Panc1 (cell line): Measurements from ENCODE around the gene NFYC. TPM values are rescaled to one million over a fixed set of nuclear protein-coding genes. Genes with fewer than 3 reads are reported as not detected.
"Not testable (repeated sequence)": the region's sequence is repeated elsewhere in the genome, so short reads cannot be mapped to it uniquely, and the experiment has no call there.

Source experiments
- ATAC-seq: fragments of 200-7000 bp; cut with Tn5 transposase; 2 replicates; pipeline ENCODE4 v1.9.1; 2020; ENCODE audit warnings: mild to moderate bottlenecking, moderate library complexity
- BruUV-seq: library from RNA; stranded (reverse); fragments of 400-500 nt; replicated peaks from 2 replicates; lab custom pipeline; 2021; lab: Mats Ljungman, UMichigan
- CTCF ChIA-PET: fragments of 300-600 bp; sonication (Branson Sonifier 250); formaldehyde crosslinking; loops from one replicate; lab custom pipeline; 2022; ENCODE audit warnings: antibody characterized with exemption; lab: Charles Lee
- POLR2A ChIA-PET: fragments of 300-600 bp; sonication (Branson Sonifier 250); formaldehyde crosslinking; loops from one replicate; lab custom pipeline; 2022; ENCODE audit warnings: antibody characterized with exemption; lab: Charles Lee
- DNase-seq: peaks from one replicate; pipeline ENCODE4 v3.0.0-alpha.2; 2010; ENCODE audit warnings: low read depth, low spot score
- H3K27ac ChIP-seq: 2 replicates; pipeline ENCODE4 v1.5.1; 2011; ENCODE audit warnings: mild to moderate bottlenecking, low read length, inconsistent platforms
- H3K27me3 ChIP-seq: fragments of 200-500 bp; sonication (Bioruptor generic); 2 replicates; pipeline ENCODE4 v1.6.0; 2014; ENCODE audit warnings: low read length, inconsistent platforms; ENCODE audit not compliant: control insufficient read depth, insufficient read depth
- H3K36me3 ChIP-seq: fragments of 200-500 bp; sonication (Bioruptor generic); 2 replicates; pipeline ENCODE4 v1.5.1; 2014; ENCODE audit warnings: inconsistent platforms, mild to moderate bottlenecking, low read length, moderate library complexity; ENCODE audit not compliant: control insufficient read depth, insufficient read depth
- H3K4me1 ChIP-seq: 2 replicates; pipeline ENCODE4 v1.5.1; 2011; ENCODE audit warnings: inconsistent platforms, mild to moderate bottlenecking, low read length, moderate library complexity; ENCODE audit not compliant: control insufficient read depth, insufficient read depth
- H3K4me3 ChIP-seq, 2 experiments: 2 replicates each; pipeline ENCODE4 v1.5.1; 2011 to 2012; ENCODE audit warnings: low read depth in 2 of 2, low read length in 2 of 2, mild to moderate bottlenecking in 2 of 2, inconsistent platforms in 1 of 2, moderate library complexity in 1 of 2
- H3K9me3 ChIP-seq: fragments of 200-500 bp; sonication (Bioruptor generic); 2 replicates; pipeline ENCODE4 v1.5.1; 2014; ENCODE audit warnings: low read depth, mild to moderate bottlenecking, inconsistent platforms, low read length, moderate library complexity; ENCODE audit not compliant: control insufficient read depth, insufficient read depth
- POLR2AphosphoS5 ChIP-seq: IDR thresholded peaks from 2 replicates; pipeline ENCODE4 v1.6.1; 2012; ENCODE audit warnings: mild to moderate bottlenecking, low read depth, low read length, moderate library complexity
- SIN3A ChIP-seq: IDR thresholded peaks from 2 replicates; pipeline ENCODE4 v1.6.1; 2012; ENCODE audit warnings: low read depth, mild to moderate bottlenecking, low read length, moderate library complexity, borderline replicate concordance; ENCODE audit not compliant: insufficient read depth
- TCF7L2 ChIP-seq: IDR thresholded peaks from 2 replicates; pipeline ENCODE4 v1.6.1; 2011; ENCODE audit warnings: mild to moderate bottlenecking, low read depth, low read length, inconsistent platforms
- in situ Hi-C: cut with HindIII; loops from 2 replicates; pipeline ENCODE4 v1.10.0; 2016; ENCODE audit warnings: low sequenced_read_pairs, low pct_unique_long_range_greater_than_20kb
- intact Hi-C: fragments of 100-400 bp; cut with micrococcal nuclease; formaldehyde crosslinking; loops from one replicate; pipeline ENCODE4 v1.10.0; 2022; ENCODE audit not compliant: unreplicated experiment
- total RNA-seq: library from RNA; stranded (reverse); gene quantifications from one replicate; pipeline ENCODE4 v1.2.1, GENCODE V29; 2021; ENCODE audit not compliant: unreplicated experiment
- TF ChIP-seq, protein P1 (sequence below): fragments of 450-650 bp; IDR thresholded peaks from 2 replicates; pipeline ENCODE4 v1.5.1; 2017; ENCODE audit warnings: mild to moderate bottlenecking
- TF ChIP-seq, protein P2 (sequence below), 2 experiments: IDR thresholded peaks; 2 replicates each; pipeline ENCODE4 v1.6.1; 2011 to 2012; ENCODE audit warnings: low read depth in 2 of 2, control low read depth in 1 of 2, low read length in 1 of 2, mild to moderate bottlenecking in 1 of 2, moderate library complexity in 1 of 2; ENCODE audit not compliant: insufficient read depth in 1 of 2

Gene NFYC
- total RNA-seq, 1 experiment from 2014 or later = 81.9 TPM

DNA sequence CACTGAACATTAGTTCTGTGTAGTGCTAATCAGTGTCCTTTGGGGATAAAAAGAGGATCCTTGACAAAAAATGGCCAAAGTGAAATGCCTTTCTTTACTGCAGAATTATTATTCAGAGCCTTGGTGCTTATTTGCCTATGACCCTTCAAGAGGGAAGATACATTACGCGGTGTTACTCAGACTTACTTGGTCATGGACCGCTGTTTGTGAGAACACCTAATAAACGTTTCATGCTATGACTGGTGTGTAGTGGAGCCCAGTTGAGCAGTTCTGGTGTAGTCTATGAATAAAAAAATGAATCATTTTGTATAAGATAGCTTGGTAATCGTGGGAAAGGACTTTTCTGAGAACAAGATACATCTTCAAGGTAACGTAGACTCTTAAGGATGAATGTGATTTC, 8.3 kb downstream of the NFYC start:
- intact Hi-C loops (no loop called here), in situ Hi-C loops (no loop called here)
- ChIA-PET CTCF (no interaction called here), POLR2A (interaction anchor here (0.7 kb wide), 1 partner anchor 8 kb away, joined by 3 read pairs; the partner anchor contains the start of gene NFYC)
- Histone ChIP-seq H3K27ac (no peak overlapping the region), H3K4me1 (peaks cover 19% of the 10 kb centered on the region), H3K9me3 (no peaks in the 10 kb centered on the region), H3K27me3 (no peaks in the 10 kb centered on the region), H3K4me3 (no peak overlapping the region), H3K36me3 (no peaks in the 10 kb centered on the region)
- no TSS peak for BruUV-seq
- TF ChIP-seq, protein P1, sequence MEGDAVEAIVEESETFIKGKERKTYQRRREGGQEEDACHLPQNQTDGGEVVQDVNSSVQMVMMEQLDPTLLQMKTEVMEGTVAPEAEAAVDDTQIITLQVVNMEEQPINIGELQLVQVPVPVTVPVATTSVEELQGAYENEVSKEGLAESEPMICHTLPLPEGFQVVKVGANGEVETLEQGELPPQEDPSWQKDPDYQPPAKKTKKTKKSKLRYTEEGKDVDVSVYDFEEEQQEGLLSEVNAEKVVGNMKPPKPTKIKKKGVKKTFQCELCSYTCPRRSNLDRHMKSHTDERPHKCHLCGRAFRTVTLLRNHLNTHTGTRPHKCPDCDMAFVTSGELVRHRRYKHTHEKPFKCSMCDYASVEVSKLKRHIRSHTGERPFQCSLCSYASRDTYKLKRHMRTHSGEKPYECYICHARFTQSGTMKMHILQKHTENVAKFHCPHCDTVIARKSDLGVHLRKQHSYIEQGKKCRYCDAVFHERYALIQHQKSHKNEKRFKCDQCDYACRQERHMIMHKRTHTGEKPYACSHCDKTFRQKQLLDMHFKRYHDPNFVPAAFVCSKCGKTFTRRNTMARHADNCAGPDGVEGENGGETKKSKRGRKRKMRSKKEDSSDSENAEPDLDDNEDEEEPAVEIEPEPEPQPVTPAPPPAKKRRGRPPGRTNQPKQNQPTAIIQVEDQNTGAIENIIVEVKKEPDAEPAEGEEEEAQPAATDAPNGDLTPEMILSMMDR = no peak
- TF ChIP-seq SIN3A = no peak
- no peak for TF ChIP-seq TCF7L2
- DNase-seq = no peak
- no peak for ATAC-seq

DNA sequence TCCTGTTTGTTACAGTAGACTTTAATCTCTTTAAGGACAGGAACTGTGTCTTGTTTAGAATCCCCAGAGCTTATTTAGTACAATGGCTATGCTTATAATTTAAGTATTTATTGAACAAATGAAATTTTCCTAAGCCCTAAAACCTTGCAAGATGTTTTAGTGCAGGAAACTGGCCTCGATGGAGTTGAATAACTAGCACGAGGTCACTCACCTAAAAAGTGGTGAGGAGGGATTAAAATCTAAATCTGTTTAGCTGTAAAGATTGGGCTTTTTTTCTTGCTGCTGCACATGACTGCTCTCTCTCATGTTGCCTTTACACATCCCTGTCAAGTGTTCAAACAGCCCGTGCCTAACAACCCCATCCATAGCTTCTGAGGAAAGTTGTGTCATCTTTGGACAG, 10.2 kb downstream of the NFYC start:
- intact Hi-C loops (no loop called here), in situ Hi-C loops (no loop called here)
- ChIA-PET CTCF (no interaction called here), POLR2A (no interaction called here)
- no peak for ATAC-seq
- no peaks in the 10 kb centered on the region for H3K36me3 ChIP-seq
- TF ChIP-seq SIN3A = no peak
- DNase-seq = no peak
- no TSS peak for BruUV-seq
- H3K4me1 ChIP-seq = peaks cover 18% of the 10 kb centered on the region
- no peaks in the 10 kb centered on the region for H3K27me3 ChIP-seq
- no peak overlapping the region for H3K27ac ChIP-seq
- H3K4me3 ChIP-seq = no peak overlapping the region
- H3K9me3 ChIP-seq = no peaks in the 10 kb centered on the region

DNA sequence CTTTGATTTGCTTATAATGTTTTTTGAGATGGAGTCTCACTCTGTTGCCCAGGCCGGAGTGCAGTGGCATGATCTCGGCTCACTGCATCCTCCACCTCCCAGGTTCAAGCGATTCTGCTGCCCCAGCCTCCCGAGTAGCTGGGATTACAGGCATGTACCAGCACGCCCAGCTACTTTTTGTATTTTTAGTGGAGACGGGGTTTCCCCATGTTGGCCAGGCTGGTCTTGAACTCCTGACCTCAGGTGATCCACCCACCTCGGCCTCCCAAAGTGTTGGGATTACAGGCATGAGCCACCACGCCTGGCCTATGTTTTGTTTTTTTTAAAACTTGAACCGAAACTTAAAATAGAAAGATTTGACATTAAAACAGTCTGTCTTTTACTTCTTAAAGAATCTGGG, 11.3 kb downstream of the NFYC start:
- H3K4me3 ChIP-seq, ATAC-seq, DNase-seq, BruUV-seq, H3K27me3 ChIP-seq, intact Hi-C loops, H3K27ac ChIP-seq, H3K36me3 ChIP-seq, H3K9me3 ChIP-seq, in situ Hi-C loops: not testable (repeated sequence)
- peaks cover 10% of the 10 kb centered on the region for H3K4me1 ChIP-seq
- ChIA-PET CTCF (interaction anchor here (1.2 kb wide), 1 partner anchor 53 kb away, joined by 3 read pairs; no protein-coding TSS in a partner anchor), POLR2A (interaction anchor here (0.9 kb wide), 1 partner anchor 12 kb away, joined by 3 read pairs; the partner anchor contains the start of gene NFYC)

DNA sequence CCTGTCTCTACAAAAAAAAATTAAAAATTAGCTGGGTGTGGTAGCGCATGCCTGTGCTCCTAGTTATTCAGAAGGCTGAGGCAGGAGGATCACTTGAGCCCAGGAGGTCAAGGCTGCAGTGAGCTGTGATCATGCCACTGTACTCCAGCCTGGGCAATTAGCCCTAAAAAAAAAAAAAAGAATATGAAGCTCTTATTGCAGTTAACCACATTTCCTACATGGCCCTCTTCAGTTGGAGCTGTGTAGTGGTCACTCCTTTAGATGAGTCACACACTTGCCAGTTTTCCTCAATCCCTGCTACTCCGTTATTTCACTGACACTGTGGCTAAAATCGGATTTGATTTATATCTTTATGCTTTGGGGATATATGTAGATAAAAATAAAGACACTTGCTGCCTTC, 11.8 kb downstream of the NFYC start:
- H3K9me3 ChIP-seq = no peaks in the 10 kb centered on the region
- TF ChIP-seq SIN3A = no peak
- TF ChIP-seq TCF7L2 = no peak
- TF ChIP-seq, protein P2, sequence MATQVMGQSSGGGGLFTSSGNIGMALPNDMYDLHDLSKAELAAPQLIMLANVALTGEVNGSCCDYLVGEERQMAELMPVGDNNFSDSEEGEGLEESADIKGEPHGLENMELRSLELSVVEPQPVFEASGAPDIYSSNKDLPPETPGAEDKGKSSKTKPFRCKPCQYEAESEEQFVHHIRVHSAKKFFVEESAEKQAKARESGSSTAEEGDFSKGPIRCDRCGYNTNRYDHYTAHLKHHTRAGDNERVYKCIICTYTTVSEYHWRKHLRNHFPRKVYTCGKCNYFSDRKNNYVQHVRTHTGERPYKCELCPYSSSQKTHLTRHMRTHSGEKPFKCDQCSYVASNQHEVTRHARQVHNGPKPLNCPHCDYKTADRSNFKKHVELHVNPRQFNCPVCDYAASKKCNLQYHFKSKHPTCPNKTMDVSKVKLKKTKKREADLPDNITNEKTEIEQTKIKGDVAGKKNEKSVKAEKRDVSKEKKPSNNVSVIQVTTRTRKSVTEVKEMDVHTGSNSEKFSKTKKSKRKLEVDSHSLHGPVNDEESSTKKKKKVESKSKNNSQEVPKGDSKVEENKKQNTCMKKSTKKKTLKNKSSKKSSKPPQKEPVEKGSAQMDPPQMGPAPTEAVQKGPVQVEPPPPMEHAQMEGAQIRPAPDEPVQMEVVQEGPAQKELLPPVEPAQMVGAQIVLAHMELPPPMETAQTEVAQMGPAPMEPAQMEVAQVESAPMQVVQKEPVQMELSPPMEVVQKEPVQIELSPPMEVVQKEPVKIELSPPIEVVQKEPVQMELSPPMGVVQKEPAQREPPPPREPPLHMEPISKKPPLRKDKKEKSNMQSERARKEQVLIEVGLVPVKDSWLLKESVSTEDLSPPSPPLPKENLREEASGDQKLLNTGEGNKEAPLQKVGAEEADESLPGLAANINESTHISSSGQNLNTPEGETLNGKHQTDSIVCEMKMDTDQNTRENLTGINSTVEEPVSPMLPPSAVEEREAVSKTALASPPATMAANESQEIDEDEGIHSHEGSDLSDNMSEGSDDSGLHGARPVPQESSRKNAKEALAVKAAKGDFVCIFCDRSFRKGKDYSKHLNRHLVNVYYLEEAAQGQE (IDR thresholded peaks at IDR 0.05; ENCODE audit: insufficient read depth in 1 of 2, low read depth in 2 of 2, low read length in 1 of 2) = no peak
- TF ChIP-seq, protein P1 = no peak
- TF ChIP-seq POLR2AphosphoS5 = no peak
- BruUV-seq = no TSS peak
- no peak overlapping the region for H3K27ac ChIP-seq
- ChIA-PET POLR2A (interaction anchor here (0.6 to 0.9 kb wide), 2 partner anchors 12 to 13 kb away, joined by 3 read pairs; partner anchors contain the start of gene NFYC), CTCF (interaction anchor here (1.2 kb wide), 1 partner anchor 53 kb away, joined by 3 read pairs; no protein-coding TSS in a partner anchor)
- DNase-seq (no peak), ATAC-seq (no peak)
- in situ Hi-C loops (no loop called here), intact Hi-C loops (no loop called here)
- H3K27me3 ChIP-seq = no peaks in the 10 kb centered on the region
- no peak overlapping the region for H3K4me3 ChIP-seq
- peaks cover 15% of the 10 kb centered on the region for H3K4me1 ChIP-seq
- no peaks in the 10 kb centered on the region for H3K36me3 ChIP-seq
